Ishikawa (cell line): ENCODE data around the gene CNIH1.

Experiments used
- CEBPB ChIP-seq: IDR thresholded peaks from 2 replicates; pipeline ENCODE4 v1.6.1; 2012
- EP300 ChIP-seq: IDR thresholded peaks from 2 replicates; pipeline ENCODE4 v1.6.1; 2012; ENCODE audit warnings: borderline replicate concordance
- FOXM1 ChIP-seq: IDR thresholded peaks from 2 replicates; pipeline ENCODE4 v1.6.1; 2012; ENCODE audit warnings: low read depth, borderline replicate concordance
- RAD21 ChIP-seq: IDR thresholded peaks from 2 replicates; pipeline ENCODE4 v1.6.1; 2012; ENCODE audit warnings: low read depth
- TAF1 ChIP-seq: IDR thresholded peaks from 2 replicates; pipeline ENCODE4 v1.6.1; 2012; ENCODE audit warnings: low read depth, mild to moderate bottlenecking
- USF1 ChIP-seq: IDR thresholded peaks from 2 replicates; pipeline ENCODE4 v1.6.1; 2012
- ZBTB7A ChIP-seq: IDR thresholded peaks from 2 replicates; pipeline ENCODE4 v1.6.1; 2012; ENCODE audit warnings: low read depth
- TF ChIP-seq, protein P1 (sequence below): IDR thresholded peaks from 2 replicates; pipeline ENCODE4 v1.6.1; 2012; ENCODE audit warnings: low read depth, mild to moderate bottlenecking

- TF ChIP-seq USF1 (no peak), FOXM1 (no peak), TAF1 (no peak), RAD21 (no peak), EP300 (no peak), ZBTB7A (no peak), CEBPB (no peak)
- TF ChIP-seq, protein P1, sequence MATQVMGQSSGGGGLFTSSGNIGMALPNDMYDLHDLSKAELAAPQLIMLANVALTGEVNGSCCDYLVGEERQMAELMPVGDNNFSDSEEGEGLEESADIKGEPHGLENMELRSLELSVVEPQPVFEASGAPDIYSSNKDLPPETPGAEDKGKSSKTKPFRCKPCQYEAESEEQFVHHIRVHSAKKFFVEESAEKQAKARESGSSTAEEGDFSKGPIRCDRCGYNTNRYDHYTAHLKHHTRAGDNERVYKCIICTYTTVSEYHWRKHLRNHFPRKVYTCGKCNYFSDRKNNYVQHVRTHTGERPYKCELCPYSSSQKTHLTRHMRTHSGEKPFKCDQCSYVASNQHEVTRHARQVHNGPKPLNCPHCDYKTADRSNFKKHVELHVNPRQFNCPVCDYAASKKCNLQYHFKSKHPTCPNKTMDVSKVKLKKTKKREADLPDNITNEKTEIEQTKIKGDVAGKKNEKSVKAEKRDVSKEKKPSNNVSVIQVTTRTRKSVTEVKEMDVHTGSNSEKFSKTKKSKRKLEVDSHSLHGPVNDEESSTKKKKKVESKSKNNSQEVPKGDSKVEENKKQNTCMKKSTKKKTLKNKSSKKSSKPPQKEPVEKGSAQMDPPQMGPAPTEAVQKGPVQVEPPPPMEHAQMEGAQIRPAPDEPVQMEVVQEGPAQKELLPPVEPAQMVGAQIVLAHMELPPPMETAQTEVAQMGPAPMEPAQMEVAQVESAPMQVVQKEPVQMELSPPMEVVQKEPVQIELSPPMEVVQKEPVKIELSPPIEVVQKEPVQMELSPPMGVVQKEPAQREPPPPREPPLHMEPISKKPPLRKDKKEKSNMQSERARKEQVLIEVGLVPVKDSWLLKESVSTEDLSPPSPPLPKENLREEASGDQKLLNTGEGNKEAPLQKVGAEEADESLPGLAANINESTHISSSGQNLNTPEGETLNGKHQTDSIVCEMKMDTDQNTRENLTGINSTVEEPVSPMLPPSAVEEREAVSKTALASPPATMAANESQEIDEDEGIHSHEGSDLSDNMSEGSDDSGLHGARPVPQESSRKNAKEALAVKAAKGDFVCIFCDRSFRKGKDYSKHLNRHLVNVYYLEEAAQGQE, result no peak
These were observed 42.0 kb upstream of the CNIH1 start for GRCh38 chr14:54483073-54483745.
